Measurements from ENCODE around the gene EPDR1. TPM values are rescaled to one million over a fixed set of nuclear protein-coding genes. Genes with fewer than 3 reads are reported as not detected.

The EPDR1 gene
- total and polyA plus RNA-seq, 2 experiments from 2014 or later = 4.4 to 13.8 TPM

- H3K9me3 Mint-ChIP-seq = no peaks in the 10 kb centered on the region
- H3K36me3 Mint-ChIP-seq (ENCODE audit: low read depth) = no peaks in the 10 kb centered on the region
- no peaks in the 10 kb centered on the region for H3K27me3 Mint-ChIP-seq (ENCODE audit: insufficient read depth, low read depth, poor library complexity)
- peaks cover 3% of the 10 kb centered on the region; the same call in 1 of the 3 replicates for H3K4me1 Mint-ChIP-seq
- H3K27ac Mint-ChIP-seq = no peak overlapping the region
- Histone ChIP-seq H3K79me2 (replicated peaks; ENCODE audit: insufficient read depth) (no peaks in the 10 kb centered on the region), H3K27me3 (ENCODE audit: insufficient read depth) (no peaks in the 10 kb centered on the region), H3K4me3 (no peak overlapping the region), H3F3A (replicated peaks; ENCODE audit: low read depth) (no peaks in the 10 kb centered on the region), H3K4me1 (ENCODE audit: insufficient read depth) (no peaks in the 10 kb centered on the region), H3K36me3 (ENCODE audit: insufficient read depth) (no peaks in the 10 kb centered on the region), H4K20me1 (replicated peaks; ENCODE audit: insufficient read depth) (no peaks in the 10 kb centered on the region), H3K27ac (ENCODE audit: low read depth) (no peak overlapping the region), H2AFZ (no peak overlapping the region), H3K9me2 (ENCODE audit: insufficient read depth) (0 out of 2 replicates have a peak, but pooled peaks cover 5% of the 10 kb centered on the region), H3K4me2 (no peak overlapping the region)
- no peak for TF ChIP-seq JUNB (IDR thresholded peaks at IDR 0.05; ENCODE audit: unreplicated experiment)
- TF ChIP-seq ZNF462 (CRISPR knock-in tag; IDR thresholded peaks at IDR 0.05) = no peak
- TF ChIP-seq EZH2 (IDR thresholded peaks at IDR 0.05; ENCODE audit: low read depth, unreplicated experiment) = no peak
- no peak for TF ChIP-seq STAT1 (IDR thresholded peaks at IDR 0.05; ENCODE audit: unreplicated experiment)
- no peak for TF ChIP-seq ZNF331 (CRISPR knock-in tag; IDR thresholded peaks at IDR 0.05; ENCODE audit: low read depth)
- no peak for TF ChIP-seq NANOG (IDR thresholded peaks at IDR 0.05; ENCODE audit: borderline replicate concordance)
- TF ChIP-seq CTCF (conservative IDR thresholded peaks at IDR 0.05; ENCODE audit: low read depth in 2 of 2) = no peak
- TF ChIP-seq POLR2AphosphoS5 (IDR thresholded peaks at IDR 0.05; ENCODE audit: low read depth) = no peak
- TF ChIP-seq, protein P1, sequence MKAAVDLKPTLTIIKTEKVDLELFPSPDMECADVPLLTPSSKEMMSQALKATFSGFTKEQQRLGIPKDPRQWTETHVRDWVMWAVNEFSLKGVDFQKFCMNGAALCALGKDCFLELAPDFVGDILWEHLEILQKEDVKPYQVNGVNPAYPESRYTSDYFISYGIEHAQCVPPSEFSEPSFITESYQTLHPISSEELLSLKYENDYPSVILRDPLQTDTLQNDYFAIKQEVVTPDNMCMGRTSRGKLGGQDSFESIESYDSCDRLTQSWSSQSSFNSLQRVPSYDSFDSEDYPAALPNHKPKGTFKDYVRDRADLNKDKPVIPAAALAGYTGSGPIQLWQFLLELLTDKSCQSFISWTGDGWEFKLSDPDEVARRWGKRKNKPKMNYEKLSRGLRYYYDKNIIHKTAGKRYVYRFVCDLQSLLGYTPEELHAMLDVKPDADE (IDR thresholded peaks at IDR 0.05) = no peak
- no peak for TF ChIP-seq REST (IDR thresholded peaks at IDR 0.05; ENCODE audit: unreplicated experiment)
- no peak for TF ChIP-seq EZH2phosphoT487 (IDR thresholded peaks at IDR 0.05; ENCODE audit: unreplicated experiment)
- TF ChIP-seq CREB1 (CRISPR knock-in tag; IDR thresholded peaks at IDR 0.05; ENCODE audit: low read depth) = no peak
- no peak for TF ChIP-seq ZNF114 (CRISPR knock-in tag; IDR thresholded peaks at IDR 0.05)
- no peak overlapping the region for H3K4me3 Mint-ChIP-seq
- DNase-seq (ENCODE audit: low spot score) (no peak), ATAC-seq (no peak)
Observed at GRCh38 chr7:37971491-37971890, 51.1 kb downstream of the EPDR1 start.
